GM19372 (cell line): ENCODE results near the gene SHC3.

Source experiments
- ATAC-seq: cut with Tn5 transposase; IDR thresholded peaks from one replicate; pipeline ENCODE4 v1.9.1; 2021; ENCODE audit warnings: mild to moderate bottlenecking, low read depth, moderate library complexity; ENCODE audit not compliant: unreplicated experiment

The SHC3 gene

DNA sequence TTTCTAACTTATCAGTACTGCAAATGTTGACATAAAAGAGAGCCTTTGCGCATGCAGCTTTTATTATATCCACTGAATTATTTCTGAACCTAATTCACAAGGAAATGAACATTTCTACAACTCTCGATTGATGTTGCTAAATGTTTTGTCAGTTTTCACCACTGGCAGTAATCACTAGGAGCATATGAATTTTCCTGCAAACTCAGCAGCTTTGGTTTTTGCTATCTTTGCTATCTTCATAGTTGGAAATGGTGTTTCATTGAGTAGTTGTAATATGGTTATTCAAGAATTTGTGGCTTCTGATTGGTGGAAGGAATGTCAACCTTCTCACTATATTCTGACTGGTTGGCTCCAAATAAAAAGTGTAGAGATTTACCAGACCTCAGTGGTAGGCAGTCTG lies 8.9 kb upstream of the SHC3 start:
- no peak for ATAC-seq

DNA sequence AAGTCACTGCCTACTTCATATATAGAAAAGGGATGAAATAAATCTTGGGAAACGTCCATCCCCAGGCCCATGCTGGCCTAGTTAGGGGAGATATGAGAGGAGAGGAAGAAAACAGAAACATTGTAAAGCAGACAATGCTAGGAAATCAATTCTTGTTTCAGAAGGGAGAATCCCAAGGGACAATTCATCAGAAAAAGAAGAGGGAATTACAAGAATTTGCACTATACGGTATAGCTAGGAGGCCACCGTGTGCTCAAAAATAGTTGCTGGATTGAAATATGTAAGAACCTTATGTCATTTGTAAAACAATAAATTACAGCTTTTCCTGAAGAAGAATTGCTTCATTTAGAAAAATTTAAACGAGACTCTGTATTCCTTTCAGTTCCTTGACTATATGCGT lies 8.3 kb upstream of the SHC3 start:
- no peak for ATAC-seq

DNA sequence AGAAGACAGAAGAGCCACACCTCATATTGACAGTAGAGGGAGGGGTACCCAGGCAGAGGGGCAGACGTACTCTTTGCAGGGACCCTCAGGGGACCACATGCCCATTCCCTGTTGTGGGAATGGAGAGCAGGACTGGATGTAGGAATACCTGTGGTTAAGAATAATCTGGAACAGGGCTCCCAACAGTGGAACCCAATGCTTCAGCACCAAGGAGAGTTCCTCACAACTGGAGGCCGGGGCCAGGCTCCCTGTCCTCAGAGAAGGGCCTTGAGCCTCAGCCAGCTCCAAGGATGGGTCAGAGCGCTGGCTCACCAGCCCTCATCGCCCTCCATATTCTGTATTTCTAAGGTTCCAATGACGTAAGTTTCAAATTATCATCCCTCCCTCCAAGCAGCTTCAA lies 7.4 kb upstream of the SHC3 start:
- ATAC-seq, result no peak

DNA sequence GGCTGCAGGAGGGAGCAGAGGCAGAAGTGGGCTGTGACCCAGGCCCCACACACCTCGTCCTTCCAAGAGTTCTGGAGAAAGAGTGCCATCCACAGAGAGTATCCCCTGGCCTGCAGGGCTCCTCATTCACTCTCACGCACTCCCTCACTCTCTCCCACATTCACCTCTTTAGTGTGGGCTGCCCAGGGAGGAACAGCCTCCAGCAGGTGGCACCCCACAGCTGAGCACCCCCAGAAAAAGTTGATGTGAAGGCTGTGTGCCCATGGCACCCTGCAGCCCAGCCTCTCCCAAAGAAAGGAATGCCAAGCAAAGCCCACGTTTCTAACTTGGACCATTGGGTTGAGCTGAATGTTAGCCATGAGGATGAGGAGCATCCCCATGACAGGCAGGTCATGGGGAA lies 4.5 kb upstream of the SHC3 start:
- no peak for ATAC-seq

DNA sequence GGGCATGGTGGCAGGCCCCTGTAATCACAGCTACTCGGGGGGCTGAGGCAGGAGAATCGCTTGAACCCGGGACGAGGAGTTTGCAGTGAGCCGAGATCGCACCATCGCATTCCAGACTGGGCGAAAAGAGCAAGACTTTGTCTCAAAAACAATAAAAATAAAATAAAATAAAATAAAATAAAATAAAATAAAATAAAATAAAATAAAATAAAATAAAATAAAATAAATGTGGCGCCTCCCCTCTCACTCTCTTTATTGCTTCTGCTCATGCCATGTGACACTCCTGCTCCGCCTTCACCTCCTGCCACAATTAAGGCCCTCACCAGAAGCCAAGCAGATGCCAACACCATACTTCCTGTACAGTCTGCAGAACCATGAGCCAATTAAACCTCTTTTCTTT lies 3.8 kb upstream of the SHC3 start:
- ATAC-seq, result no peak

DNA sequence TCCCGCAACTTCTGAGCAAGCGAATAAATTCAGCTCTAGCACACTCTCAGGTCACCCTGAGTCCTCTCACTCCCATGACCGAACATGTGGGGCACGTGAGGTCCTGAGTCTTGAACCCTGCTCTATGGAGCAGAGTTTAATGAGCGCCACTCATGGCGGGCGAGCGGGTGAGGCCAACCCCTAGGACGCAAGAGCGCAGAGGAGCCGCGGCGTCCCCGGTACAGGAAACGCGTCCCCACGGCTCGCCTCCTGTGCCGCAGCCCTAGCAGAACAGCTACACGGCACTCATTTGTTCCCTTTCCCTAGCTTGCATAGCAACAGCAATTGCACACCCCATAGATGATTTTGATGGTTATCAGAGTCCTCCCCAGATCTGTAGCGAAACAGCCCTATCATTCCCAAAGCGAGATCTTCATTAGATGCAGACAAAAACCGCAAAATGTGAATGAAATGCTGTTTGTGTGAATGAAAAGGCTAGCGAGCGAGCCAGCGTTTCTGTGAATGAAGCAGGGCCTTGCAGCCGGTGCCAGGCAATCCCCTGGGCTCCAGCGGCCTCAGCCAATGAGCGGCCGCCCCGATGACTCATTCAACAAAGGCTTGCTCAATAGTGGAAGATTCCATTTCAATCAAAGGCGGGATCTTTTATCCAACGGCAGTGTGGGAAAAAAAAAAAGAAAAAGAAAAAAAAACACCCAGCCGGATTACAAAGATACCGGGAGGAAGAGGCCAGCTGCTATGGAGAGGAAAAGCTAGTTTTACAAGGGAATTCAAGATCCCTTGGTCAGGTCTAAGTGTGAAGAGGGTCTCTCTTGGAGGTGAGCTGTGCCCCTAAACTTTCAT lies 1.5 kb upstream of the SHC3 start:
- no peak for ATAC-seq

DNA sequence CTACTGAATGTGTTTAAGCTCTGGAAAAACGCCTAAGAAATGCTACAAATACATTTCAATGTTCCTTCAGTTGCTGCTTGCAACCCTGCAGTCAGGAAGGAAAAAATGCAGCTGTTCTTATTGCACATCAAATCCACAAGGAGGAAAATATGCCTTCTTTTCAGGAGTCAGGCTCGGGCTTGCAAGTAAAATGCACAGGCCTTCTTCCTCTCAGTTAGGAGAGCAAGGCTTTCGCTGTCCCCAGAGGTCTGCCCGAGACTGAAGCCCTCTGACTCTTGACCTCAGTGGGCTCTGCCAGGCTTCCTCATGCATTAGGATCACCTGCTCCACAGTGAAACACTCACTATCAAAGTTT lies 899 bp upstream of the SHC3 start:
- no peak for ATAC-seq

DNA sequence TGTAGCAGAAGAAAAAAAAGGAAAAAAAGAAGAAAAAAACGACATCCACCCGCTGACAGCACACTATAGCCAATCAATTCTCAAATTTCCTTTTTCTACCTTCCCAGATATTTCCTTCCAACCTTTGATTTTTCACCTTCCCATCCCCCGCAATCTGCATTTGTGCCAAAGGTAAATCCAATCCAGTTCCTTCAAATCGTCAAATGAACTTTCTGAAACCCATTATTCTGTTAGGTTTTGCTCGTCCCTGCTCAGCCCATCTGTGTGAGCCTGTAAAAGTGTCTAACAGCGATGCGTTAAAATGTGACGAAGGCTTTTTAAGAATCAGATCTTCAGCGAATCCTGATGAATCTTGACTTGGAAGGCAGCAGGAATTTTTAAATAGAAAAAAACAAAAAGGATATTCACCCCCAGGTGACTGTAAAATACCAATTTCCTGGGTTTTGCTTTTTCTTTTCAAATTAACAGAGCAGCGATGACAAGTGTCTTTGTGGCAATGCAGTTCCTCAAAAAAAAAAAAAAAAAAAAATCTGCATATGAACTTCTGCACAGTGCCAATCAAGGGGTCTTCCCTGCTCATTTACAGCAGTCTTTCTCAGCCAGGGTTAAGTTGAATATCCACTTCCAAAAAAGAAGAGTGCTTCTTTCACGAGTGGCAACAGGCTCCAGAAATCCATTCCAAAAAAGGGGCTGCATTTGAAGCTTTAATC lies 367 bp upstream of the SHC3 start:
- no peak for ATAC-seq

DNA sequence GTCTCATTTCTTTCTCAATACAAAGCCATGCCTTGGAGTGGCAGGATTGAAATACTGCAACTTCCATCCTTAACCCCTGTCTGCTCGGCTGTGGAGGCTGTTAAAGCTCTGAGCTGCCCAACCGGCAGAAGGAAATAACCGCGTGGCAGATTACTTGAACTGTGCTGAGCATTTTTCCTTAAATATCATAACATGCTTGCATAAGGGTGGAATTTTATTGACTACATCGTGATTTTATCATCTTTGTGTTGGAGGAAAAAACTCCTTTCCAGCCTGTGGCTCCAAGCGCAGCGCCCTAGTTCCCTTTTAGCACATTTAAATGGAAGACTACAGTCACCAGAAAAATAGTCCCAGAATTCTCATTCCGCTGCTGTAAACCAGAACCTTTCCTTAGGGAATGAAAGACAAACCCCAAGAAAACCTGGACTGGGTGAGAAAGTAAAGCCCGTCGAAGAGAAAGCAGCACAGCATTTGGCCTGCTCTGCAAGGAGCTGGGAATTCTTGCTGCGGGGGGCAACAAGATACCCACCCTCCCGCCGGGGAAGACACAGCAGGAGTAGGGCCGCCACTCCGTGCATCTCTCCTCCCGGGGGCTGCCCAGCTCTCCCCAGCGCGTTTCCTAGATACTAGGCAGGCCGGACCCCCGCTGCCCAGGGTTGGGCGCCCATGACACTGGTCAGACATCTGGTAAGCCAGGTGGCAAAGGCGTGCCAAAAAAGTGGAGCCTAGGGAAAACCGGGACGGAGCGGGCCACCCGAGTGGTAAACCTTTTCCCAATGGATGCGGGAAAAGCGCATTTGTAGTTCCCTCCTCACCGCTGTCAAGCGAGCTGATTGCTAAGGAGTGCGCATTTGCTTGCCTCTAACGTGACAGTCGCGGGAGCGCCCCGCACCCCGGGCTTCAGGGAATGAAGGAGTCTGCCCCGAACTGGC lies 1.3 kb downstream of the SHC3 start:
- ATAC-seq, result no peak

DNA sequence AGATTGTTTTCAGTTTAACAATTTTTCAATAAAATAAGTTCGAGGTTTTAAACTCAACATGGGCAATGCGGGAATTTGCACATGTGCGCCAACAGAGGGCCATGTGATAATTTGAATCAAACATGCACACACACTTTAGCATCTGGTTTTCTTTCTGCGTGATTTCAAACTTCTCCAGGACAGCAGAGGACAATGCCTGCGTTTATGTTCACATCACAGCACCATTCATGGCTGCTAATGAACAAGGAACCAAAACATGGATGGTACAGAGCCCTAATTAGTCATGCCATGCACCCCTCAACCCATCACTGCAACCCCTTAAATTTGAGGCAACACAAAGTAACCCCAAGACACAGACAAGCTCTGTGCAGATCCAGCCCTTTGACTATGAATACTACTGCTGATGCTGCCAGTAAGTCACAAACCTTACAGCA lies 2.8 kb downstream of the SHC3 start:
- no peak for ATAC-seq

DNA sequence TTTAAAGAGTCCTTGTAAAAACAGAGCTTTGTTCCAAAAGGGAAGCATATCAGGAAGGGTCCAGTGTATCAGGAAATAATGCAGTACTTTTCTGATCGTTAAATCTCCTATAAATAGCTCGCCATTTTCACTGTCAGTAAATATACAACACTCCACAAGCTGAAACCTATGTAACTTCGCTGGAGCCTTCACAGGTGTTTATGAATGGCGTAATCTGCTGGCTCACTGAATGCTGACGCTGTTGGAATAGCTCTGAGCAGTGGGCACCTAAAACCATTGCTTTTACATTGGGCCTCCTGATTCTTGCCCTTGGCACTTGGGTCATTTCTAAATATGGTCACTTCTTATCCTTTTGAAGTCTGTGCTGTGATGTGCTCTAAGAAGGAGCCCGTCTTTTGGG lies 4.3 kb downstream of the SHC3 start:
- ATAC-seq, result no peak

DNA sequence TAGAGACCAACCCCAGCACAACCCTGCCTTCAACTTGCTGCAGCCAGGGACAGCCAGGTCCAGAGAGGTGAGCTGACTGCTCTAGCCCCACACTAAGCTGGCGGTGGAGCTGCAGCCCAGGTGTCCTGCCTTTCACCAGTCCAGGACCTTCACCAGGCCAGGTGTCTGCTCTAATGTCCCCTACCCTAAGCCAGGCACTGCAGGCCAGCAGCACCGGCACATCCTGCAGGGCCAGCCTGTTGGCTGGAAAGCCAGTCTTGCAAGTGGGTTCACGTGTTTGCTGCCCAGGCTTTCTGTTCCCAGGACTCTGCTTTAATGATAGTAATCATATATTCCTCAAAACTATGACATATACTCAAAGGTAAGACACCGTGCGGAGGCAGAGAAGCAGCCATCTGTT lies 5.5 kb downstream of the SHC3 start:
- no peak for ATAC-seq

DNA sequence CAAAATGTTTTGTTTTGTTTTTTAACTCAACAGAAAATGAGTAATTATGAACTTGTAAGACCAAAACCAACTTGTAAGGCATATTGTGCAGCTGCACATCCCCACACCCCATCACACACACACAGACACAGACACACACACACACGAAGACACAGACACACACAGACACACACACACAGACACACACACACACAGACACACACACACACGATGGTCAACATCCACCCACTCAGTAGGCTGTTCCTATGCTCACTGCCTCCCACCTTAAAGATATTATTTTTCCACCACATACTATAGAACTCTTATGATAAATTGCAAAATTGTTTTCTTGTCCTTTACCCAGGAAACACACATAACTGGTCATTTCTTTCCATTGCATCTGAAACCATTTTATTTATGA lies 6.2 kb downstream of the SHC3 start:
- no peak for ATAC-seq

DNA sequence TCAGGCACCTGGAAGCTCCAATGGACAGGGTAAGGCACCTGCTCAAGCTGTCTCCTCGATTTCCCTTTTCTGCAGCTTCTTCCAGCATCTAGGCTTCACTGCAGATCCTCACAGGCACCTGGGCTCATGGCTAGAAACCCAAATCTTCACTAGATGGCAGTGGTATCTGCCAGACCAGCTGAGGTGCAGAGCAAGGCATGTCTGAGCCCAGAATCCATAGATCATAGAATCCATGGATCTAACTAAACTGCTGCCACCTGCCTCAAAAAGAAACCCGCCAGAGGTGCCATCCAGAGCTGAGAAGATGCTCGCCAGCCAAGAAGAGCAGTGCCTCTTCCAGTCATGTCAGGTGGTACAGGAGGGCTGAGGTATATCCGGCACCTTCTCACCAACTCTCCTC lies 6.9 kb downstream of the SHC3 start:
- no peak for ATAC-seq

DNA sequence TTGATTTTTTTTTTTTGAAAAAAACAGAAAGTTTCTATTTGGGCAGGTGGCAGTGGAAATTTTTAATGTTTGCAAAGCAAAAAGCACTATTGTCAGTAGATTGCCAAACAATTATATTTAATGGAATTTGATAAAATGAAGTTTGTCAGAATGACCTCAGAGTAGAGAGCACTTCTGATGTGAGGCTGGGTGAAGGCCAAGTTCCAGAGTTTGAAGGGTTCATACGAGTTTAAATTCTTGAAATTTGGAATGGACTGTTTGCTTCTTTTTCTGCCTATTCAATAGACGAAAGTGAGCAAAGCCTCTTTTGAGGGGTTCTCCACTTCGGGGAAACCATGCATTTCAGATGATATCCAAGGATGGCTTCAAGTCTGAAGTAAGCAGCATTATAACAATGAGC lies 7.4 kb downstream of the SHC3 start:
- ATAC-seq, result no peak

DNA sequence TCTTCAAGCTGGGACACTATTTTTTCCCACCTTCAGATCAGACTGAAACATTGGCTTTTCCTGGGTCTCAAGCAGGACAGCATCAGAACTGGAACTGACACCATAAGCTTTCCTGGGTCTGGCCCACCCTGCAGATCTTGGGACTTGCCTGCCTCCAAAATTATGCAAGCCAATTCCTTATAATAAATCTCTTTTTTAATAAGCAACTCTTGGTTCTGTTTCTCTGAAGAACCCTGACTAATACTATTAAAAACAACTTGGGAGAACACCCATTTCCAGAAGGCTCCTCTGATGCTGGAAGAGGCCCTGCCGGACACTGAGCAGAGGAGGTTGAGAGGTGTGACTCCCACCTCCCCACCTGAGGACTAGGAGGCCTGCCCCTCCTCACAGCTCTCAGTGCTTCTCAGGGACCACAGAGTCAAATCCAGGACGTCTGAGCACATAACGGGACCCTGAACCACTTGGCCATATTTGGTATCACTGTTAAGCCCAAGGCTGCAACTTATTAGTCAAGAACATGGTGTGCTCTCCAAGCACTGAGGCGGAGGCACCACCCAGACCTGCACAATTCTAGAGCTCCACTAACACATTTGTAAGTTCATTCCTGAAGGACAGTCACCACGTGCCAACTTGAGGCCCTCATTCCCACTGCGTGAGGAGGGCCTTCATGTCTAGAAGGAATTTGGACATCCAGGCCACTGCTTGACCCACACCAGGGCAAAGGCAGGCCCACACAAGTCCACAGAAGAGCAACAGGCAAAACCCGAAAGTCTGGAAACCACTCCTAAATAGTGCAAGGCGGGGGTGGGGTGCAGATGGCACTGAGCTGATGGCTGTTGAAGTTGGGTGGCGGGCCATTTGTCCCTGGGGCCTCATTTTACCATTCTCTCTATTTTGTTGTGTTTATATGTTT lies 9.5 kb downstream of the SHC3 start:
- ATAC-seq, result no peak

DNA sequence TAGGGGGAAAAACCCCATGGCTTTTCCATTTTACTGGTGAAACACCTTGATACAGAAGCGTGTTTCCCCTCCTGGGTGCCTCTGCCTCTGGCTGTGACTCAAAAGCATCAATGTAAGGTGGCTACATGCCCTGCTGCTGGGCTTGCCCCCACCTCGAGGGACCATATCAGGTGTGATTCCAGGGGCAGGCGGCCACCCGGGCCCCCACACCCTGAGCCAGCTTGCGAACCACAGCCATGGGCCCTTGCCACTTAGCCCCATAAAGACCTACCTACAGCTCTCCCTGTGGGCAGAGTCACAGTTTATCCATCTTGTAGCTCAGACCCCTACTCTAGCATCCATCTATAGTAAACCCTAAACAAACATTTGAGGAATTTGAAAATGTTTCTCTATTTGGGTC lies 10.8 kb downstream of the SHC3 start:
- no peak for ATAC-seq

DNA sequence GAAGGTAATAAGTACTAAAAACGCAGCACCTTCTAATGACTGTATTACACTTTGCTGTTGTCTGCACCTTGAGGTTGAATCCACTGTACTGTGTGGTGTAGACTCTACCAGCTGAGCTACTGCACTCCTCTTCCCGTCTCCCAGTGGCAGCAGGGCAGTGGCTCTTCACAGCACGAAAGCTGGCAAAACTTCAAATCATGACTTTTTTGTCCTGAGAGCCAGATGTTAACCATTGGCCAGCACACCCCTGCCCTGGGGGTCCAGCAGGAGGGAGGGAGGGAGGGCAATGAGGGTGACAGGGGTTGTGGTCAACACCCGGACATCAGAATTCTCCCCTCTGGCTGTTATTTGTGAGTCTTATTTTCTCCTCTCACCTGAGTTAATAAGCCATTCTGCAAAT lies 11.8 kb downstream of the SHC3 start:
- no peak for ATAC-seq

DNA sequence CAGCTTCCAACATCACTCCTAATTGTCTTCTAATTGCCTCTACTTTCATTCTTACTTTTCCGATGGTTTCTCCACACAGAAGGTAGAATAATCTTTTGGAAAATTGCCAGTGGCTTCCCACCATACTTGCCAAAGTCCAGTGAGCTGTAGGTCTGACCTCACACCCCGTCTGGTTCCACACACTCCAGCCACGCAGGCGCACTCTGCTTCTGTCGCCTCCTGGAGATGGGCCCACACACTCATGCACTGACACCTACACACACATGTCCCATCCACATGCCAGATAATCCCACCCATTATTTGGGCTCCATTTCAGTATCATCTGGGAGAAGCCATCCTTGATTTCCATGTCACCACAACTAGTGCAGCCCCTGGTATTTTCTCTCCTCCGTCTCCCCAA lies 12.7 kb downstream of the SHC3 start:
- no peak for ATAC-seq

DNA sequence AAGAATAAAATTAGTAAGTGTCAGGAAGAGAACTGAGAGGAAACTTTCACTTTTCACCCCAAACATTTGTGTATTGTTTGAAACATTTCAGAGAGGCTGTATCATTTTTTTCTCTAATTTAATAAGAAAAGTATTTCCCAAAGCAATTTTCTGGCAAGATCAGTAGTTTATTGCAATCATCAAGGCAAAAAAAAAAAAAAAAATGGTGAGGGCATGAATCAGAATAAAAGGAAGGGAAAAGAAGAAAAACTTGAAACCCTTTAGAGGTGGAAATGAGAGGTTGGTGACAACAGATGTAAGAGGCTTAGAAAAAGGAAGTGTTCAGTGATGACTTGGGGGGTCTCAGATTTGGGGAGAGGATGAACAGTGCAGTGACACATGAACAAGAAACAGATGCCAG lies 13.3 kb downstream of the SHC3 start:
- ATAC-seq, result no peak
